Spinal cord (tissue), 10 donors: ENCODE measurements around the gene RARA. TPM values are rescaled to one million over a fixed set of nuclear protein-coding genes. Genes with fewer than 3 reads are reported as not detected.

Experiments
- DNase-seq, 6 donors: peaks; one replicate each; pipeline versions ENCODE4 v3.0.0 to v3.0.0-alpha.2; 2013 to 2015; ENCODE audit warnings: low spot score in 6 of 6, low read depth in 4 of 6
- H3K27ac ChIP-seq: one replicate; pipeline ENCODE4 v1.5.1; 2013; ENCODE audit warnings: low read depth, low read length, control low read depth
- H3K27me3 ChIP-seq: one replicate; pipeline ENCODE4 v1.6.1; 2013; ENCODE audit warnings: low read length; ENCODE audit not compliant: control insufficient read depth, insufficient read depth
- H3K36me3 ChIP-seq: one replicate; pipeline ENCODE4 v1.6.1; 2013; ENCODE audit warnings: low read length; ENCODE audit not compliant: control insufficient read depth, insufficient read depth
- H3K4me1 ChIP-seq: one replicate; pipeline ENCODE4 v1.6.1; 2013; ENCODE audit warnings: low read length; ENCODE audit not compliant: control insufficient read depth, insufficient read depth
- H3K4me3 ChIP-seq: one replicate; pipeline ENCODE4 v1.5.1; 2013; ENCODE audit warnings: low read depth, low read length, control low read depth
- H3K9me3 ChIP-seq: one replicate; pipeline ENCODE4 v1.6.1; 2013; ENCODE audit warnings: low read length; ENCODE audit not compliant: control insufficient read depth, insufficient read depth
- WGBS: methylation state at CpG from one replicate; pipeline ENCODE4 v1.1.5; 2013; ENCODE audit warnings: missing lambda C conversion rate; ENCODE audit not compliant: insufficient coverage; 5-methylcytosine and 5-hydroxymethylcytosine counted together
- polyA plus RNA-seq, 2 donors: library from polyadenylated mRNA; unstranded; fragments of 120-200 nt; gene quantifications; one replicate each; pipeline ENCODE4 v1.2.1, GENCODE V29; 2013; ENCODE audit not compliant: insufficient read length in 2 of 2
- total RNA-seq, 2 donors: library from RNA; depleted of rRNA in 1 of 2; stranded (reverse); fragments of 120-200 nt in 1 of 2; fragments of >200 nt in 1 of 2; gene quantifications; one replicate each; pipeline versions ENCODE4 v1.2.3 to v1.2.4, GENCODE V29; 2013 to 2014
- donor health status: healthy.

Gene RARA
- total and polyA plus RNA-seq, 4 donors: 10.2 to 54.5 (median 36.9) TPM

DNA sequence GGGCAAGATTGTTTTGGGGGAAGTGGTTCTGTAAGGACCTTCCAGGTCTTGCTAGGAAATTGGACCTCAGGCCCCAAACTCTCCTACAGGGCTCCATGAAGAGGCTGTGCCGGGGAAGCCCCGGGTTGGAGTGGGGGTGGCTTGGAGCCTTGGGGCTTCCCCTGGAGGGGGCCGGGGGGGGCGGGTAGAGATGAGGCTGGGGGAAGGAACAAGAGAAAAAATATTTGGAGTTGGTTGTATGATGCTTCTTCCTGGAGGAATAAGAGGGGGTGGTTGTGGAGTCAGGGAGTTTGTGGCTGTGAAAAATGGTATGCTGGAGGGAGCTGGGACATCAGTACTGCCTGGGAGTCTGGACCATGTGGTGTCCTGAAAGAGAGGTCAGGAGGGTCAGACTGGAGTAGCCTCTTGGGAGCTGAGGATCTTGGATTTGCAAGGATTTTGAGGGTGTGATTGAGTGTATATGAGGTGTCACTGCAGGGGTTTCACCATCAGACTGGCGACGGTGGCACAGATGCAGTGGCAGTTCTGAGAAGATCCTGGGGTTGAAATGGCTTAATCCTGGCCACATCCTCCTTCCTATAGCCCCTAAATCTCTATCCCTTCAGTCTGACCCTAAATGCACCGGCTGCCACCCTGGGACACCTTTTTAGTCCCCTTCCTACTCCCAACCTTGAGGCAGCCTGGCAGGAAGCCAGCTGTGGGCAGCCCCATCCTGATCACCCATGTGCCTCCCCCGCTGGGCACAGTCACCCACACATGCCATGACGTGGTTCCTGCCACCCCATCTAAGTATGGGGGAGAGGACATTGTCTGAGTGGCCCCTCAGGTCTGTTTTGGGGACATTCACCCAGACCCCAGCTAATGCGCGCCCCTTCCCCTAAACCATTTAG is 10.9 kb downstream of the RARA start:
- Histone ChIP-seq H3K27me3 (no peaks in the 10 kb centered on the region), H3K36me3 (peaks cover 14% of the 10 kb centered on the region), H3K9me3 (no peaks in the 10 kb centered on the region), H3K27ac (no peak overlapping the region), H3K4me1 (peaks cover 97% of the 10 kb centered on the region), H3K4me3 (no peak overlapping the region)
- DNase-seq: no peak
- 76% methylated on average over 6 of the region's 11 CpGs for WGBS

GRCh38 chr17:40320756-40321523 is 12.0 kb downstream of the RARA start:
- 20% methylated on average over 3 of the region's 19 CpGs for WGBS
- Histone ChIP-seq H3K27ac (peak overlapping the region; percentile 61), H3K4me3 (no peak overlapping the region), H3K4me1 (peaks cover 97% of the 10 kb centered on the region), H3K27me3 (no peaks in the 10 kb centered on the region), H3K9me3 (no peaks in the 10 kb centered on the region), H3K36me3 (peaks cover 14% of the 10 kb centered on the region)
- DNase-seq: peak in 1 of 6 donors; percentile 57

- peak in 1 of 6 donors; percentile 8 for DNase-seq
- H3K4me1 ChIP-seq: peaks cover 97% of the 10 kb centered on the region
- H3K9me3 ChIP-seq: no peaks in the 10 kb centered on the region
- WGBS: no CpG with 5 or more reads among the region's 4 CpGs
- peaks cover 16% of the 10 kb centered on the region for H3K36me3 ChIP-seq
- no peaks in the 10 kb centered on the region for H3K27me3 ChIP-seq
- peak overlapping the region; percentile 43 for H3K27ac ChIP-seq
- peak overlapping the region; percentile 3 for H3K4me3 ChIP-seq
Measured at GRCh38 chr17:40321524-40321929, 12.5 kb downstream of the RARA start.

GRCh38 chr17:40321961-40322357 is 13.0 kb downstream of the RARA start:
- Histone ChIP-seq H3K27ac (peak overlapping the region; percentile 43), H3K4me3 (peak overlapping the region; percentile 3), H3K4me1 (peaks cover 97% of the 10 kb centered on the region), H3K36me3 (peaks cover 17% of the 10 kb centered on the region), H3K9me3 (no peaks in the 10 kb centered on the region), H3K27me3 (no peaks in the 10 kb centered on the region)
- DNase-seq: peak in 1 of 6 donors; percentile 62
- WGBS: 23% methylated on average over 2 of the region's 4 CpGs

DNA sequence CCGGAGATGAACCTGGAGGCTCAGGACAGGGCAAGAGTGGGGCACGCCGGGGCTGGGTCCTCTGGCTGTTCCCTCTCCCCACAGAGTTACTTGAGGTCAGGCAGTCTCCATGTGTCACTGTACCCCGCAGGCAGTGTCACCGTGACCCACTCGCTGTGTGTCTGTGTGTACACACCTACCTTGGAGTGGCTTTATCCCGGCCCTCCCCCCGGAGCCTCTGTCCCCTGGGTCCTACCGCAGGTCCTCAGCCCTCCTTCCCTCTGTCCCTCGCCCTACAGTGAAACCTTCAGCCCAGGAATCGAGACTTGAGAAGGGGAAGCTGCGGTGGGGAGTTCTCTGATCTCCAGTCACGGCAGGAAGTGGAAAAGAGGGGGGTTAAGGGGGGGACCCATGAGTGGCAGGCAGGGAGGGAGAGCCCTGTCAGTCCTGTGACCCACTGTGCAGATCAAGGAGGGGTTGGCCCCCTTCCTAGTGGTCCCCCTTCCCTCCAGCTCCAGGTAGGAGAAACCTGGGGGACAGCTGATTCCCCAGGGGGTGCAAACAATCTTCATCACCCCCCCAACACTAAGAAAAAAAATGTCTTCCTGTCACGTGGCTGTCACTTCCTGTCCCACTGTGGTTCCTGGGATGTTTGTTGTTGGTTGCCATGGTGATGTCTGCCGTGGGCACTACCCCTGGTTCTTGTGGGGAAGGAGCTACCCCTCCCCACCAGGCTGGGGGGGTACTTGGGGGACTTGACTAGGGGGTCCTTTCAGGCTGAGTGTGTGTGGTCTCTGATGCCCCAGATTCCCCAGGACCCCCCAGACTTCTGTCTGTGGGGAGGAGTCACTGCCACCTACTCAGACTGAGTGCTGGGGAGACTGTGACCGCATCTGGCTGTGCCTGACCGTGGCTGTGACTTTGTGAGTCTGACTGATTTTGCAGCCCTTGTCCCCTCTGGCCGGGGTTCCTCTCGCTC is 13.7 kb downstream of the RARA start:
- Histone ChIP-seq H3K27ac (peak overlapping the region; percentile 59), H3K4me1 (peaks cover 97% of the 10 kb centered on the region), H3K27me3 (no peaks in the 10 kb centered on the region), H3K4me3 (peak overlapping the region; percentile 3), H3K9me3 (no peaks in the 10 kb centered on the region), H3K36me3 (peaks cover 17% of the 10 kb centered on the region)
- DNase-seq: peak in 2 of 6 donors; percentile 78 to 80
- 27% methylated on average over 11 of the region's 19 CpGs for WGBS

- Histone ChIP-seq H3K27me3 (no peaks in the 10 kb centered on the region), H3K36me3 (peaks cover 11% of the 10 kb centered on the region), H3K27ac (peak overlapping the region; percentile 59), H3K4me1 (peaks cover 92% of the 10 kb centered on the region), H3K4me3 (peak overlapping the region; percentile 1), H3K9me3 (no peaks in the 10 kb centered on the region)
- WGBS: 57% methylated on average over 6 of the region's 10 CpGs
- peak in 1 of 6 donors; percentile 42 for DNase-seq
Measured at GRCh38 chr17:40323391-40324381, 14.7 kb downstream of the RARA start.

DNA sequence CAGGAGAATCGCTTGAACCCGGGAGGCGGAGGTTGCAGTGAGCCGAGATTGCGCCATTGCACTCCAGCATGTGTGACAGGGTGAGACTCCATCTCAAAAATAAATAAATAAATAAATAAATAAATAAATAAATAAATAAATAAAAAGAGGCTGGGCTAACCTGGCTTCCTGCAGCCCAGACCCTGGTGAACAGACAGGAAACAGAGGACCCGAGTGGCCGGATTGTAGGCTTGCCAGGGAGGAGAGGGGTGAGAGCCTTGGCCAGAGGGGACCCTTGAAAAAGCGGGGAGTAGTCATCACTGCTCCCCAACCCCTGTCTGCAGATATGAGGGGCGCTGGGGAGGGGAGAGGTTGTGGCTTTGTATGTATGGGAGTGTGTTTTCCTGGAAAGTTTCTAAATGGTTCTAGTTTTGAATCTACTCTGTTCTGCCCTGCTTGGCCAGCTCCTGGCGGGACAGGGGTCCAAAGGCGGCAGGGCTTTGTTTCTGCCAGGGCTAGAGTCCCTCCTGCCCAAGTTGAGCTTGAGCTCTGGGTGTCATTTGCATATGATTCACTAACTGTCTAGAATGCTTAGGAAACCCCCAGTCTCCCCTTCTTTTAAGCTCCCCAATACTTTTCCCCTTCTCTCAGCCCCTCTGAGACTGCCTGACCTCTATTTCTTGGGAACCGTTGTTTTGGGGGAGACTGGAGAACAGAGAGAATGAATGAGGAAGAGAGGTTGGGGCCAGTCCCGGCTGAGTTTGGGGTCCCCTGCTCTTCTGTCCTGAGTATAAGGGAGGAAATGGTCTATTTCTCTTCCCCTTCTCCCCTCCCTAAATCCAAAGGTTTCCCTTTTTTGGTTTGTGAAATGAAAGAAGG is 16.4 kb downstream of the RARA start:
- WGBS: 77% methylated on average over 6 of the region's 13 CpGs
- no peaks in the 10 kb centered on the region for H3K27me3 ChIP-seq
- H3K4me1 ChIP-seq: peaks cover 83% of the 10 kb centered on the region
- H3K27ac ChIP-seq: no peak overlapping the region
- H3K9me3 ChIP-seq: no peaks in the 10 kb centered on the region
- peaks cover 13% of the 10 kb centered on the region for H3K36me3 ChIP-seq
- no peak overlapping the region for H3K4me3 ChIP-seq
- DNase-seq: no peak
